Loucy (cell line): Measurements from ENCODE around the gene GREB1.

Source experiments
- CTCF ChIP-seq: fragments of 200-600 bp; sonication (generic); conservative IDR thresholded peaks from 2 replicates; pipeline ENCODE4 v1.5.1; 2014; ENCODE audit warnings: mild to moderate bottlenecking, antibody characterized with exemption, low read length
- EZH2phosphoT487 ChIP-seq: fragments of 200-600 bp; IDR thresholded peaks from 2 replicates; pipeline ENCODE4 v1.6.1; 2018; ENCODE audit warnings: antibody characterized with exemption, mild to moderate bottlenecking, moderate library complexity, borderline replicate concordance

DNA sequence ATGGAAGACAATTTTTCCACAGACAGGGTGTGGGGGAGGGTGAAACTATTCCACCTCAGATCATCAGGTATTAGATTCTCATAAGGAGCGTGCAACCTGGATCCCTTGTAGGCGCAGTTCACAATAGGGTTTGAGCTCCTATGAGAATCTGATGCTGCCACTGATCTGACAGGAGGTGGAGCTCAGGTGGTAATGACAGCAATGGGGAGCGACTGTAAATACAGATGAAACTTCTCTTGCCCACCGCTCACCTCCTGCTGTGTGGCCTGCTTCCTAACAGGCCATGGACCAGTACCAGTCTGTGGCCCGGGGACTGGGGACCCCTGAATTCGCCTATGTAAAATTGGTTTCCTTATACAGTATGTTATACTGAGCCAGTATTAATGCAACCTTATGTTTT, 40.6 kb upstream of the GREB1 start:
- TF ChIP-seq CTCF (no peak), EZH2phosphoT487 (no peak)
